ENCODE results near the gene PTPRJ.
A peak's percentile ranks its signal among the peaks of the same experiment; 100 is the strongest.

Gene PTPRJ

DNA sequence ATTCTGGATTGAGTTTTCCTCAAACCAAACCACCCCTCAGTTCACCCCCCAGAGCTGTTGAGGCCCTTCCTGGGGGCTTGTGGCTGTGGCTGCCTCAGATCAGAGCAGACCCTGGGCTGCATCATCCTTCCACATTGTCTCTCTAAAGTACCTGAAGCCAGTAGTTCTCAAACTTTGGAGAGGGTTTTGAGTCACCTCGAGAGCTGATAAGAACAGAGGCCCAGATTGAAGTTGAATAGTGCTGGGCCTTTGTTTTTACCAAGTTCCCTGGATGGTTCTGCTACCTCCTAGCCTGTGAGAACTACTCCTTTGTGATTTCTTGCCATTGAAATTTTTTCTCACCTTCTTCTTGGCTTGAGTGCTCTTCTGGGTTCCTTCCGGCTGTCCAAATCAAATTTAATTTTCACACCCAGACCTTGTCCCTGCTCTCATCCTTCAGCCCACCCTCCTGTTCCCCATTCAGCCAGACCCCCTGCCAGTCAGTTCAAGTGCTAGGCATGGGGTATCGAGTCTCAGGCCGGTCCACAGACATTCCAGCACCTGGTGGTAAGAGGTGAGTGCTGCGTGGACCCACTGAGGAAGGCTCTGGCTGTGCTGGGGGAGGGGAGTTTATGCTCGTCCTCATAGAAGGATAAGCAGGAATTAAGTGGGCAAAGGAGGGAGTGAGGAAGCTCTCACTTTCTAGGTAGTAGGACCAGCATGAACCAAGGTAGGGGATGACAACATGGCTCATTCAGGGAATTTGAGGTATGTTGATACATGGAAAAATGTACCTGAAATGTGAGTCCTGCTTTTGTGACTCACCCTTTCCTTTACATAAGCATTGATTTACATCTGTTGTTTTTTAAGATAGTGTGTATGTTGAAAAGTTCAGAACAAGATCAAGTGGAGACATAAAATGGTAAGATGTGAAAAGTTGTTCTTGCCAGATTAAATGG is 116.5 kb downstream of the PTPRJ start:
- DNase-seq: no peak

DNA sequence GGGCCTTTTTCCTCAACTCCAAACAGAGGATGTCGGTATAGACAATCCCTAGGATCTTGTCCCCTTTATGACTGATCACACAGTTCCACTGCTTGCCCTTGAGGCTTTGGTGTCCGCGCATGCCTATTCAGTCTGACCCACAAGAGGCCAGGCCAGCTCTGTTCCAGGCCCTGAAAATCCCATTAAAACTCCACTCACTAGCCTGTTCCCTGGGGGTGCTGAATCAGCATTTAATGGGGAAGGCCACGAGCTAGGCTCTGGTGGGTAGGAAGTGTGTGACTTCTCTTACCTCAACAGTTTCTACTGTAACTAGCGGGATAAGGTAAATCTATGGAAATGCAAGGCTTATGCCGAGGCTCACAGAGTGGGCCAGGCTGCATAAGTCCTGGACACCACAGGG is 117.7 kb downstream of the PTPRJ start:
- no peak for DNase-seq

DNA sequence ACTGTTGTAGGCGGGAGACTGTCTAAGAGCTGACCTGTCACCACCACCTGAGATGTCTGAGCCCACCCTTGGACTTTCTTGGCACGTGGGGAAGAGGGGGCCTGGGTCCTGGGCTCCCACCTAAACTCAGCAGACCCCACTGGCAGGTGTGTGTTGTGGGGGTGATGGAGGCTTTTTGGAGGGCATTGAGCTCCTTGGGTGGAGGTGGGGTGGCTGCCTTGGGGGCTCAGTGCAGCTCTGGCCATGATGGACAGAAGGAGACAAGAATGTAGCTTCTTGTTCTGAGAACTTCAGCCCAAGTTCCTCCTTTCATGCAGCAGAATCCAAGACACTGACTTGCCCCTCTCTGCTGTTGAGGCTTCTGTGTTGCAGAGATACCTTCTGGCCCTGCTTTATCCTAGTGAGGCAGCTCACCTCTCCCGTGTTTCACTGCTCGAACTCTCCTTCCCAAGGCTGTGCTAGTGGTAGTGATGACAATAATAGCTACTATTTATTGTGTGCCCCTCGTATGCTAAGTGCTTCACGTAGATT is 119.6 kb downstream of the PTPRJ start:
- no peak for DNase-seq

DNA sequence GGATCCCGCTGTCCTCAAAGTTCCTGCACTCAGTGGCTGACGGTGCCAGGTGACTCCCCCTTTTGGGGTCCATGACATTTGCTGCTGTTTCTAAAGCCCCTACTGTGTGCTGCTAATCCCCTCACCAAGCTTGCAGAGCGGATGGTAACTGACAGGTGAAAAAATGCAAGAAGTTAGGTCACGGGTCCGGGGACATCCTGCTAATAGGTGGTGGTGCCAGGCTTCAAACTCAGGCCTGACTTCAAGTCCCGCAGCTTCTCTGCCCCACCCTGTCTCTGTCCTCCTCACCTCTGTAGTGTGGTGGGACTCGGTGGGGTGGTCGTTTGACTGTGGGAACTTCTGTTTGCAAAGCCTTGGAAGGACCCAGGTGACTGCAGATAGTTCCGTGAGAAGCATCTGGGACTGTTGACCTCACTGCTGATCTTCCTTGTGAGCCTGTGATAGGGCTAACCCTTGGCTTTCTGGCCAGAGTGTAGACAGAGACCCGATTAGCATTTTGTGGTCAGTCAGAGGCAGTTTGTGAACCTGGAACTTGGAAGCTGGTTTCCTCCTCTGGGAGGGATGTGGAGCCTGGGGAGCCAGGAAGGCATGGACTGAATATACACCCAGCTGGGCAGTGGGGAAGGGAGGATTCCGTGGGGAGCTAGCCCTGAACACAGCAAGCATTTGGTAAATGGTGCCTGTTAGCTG is 120.8 kb downstream of the PTPRJ start:
- DNase-seq: no peak

DNA sequence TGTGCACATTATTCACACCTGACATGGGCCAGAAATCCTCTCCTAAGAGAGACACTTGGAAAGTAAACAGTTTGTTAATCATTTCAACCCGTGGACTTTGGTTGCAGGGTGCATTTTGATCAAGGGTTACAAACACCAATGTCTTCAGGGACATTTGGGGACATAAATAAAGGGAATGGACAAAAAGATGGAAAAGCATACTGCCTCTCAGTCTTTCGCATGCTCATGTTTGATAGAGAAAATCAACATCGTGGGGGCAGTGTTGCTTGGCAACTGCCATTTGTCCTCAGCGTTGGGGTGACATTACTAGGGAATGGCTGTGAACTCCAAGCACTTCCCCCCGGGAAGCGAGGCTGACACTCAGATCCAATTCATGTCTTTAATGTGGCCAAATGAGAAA is 121.6 kb downstream of the PTPRJ start:
- DNase-seq: no peak

DNA sequence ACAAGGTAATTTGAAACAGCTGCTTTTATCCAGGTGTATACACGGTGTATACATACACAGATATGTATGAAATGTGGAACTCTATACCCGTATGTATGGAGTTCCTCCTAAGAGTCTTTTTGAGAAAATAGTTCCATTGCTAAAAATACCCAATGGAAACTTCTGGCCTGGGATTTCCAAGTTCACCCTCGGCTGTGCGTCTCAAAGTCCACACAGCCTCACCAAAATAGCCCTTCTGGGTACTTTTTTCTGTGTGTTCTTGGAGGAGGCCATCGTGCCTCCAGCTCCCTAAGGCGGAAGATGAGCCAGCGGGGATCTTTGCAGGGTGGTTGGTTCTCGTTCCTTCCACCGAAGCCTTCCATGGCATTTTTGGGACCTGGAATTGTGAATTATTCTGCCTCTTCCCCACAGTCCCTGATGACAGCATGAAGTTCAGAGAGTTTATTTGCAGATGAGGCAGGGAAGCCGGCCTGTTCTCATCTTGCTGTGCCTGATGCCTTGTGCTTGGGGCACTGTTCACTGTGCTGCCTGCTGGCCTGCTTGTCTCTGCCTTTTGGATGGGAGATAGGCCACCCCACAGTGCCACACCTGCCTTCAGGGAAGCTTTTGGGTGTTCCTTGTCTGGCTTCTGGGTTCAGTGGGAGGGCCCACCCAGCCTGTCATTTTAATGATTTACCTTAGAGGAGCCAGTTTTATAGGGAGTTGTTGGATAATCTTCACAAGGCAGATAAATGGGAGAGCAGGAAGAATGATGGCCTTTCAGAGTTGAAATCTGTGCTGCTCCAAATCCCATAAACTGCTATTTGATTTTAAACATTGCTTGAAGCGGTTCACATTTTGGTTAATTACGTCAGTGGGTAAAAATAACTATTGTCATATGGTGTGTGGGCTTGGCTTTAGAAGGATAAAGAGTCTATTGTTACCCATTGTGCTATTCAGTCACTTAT is 123.5 kb downstream of the PTPRJ start:
- DNase-seq: no peak

DNA sequence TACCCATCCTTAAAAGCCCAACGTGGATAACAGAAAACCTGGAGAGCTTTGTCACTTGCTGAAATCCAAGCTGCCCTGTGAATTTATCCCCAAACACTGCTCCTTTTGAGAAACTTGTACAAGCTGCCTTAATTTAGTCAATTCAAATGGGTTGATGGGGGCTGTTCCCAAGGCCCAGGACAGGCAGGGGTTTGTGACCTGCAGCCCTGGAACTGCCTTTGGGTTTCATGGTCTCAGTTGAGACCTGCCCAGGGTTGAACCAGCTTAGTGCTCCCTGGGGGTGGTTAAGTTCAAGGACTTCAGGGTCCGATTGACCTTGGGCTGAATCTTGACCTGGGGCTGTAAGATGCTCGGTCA is 124.2 kb downstream of the PTPRJ start:
- no peak for DNase-seq

DNA sequence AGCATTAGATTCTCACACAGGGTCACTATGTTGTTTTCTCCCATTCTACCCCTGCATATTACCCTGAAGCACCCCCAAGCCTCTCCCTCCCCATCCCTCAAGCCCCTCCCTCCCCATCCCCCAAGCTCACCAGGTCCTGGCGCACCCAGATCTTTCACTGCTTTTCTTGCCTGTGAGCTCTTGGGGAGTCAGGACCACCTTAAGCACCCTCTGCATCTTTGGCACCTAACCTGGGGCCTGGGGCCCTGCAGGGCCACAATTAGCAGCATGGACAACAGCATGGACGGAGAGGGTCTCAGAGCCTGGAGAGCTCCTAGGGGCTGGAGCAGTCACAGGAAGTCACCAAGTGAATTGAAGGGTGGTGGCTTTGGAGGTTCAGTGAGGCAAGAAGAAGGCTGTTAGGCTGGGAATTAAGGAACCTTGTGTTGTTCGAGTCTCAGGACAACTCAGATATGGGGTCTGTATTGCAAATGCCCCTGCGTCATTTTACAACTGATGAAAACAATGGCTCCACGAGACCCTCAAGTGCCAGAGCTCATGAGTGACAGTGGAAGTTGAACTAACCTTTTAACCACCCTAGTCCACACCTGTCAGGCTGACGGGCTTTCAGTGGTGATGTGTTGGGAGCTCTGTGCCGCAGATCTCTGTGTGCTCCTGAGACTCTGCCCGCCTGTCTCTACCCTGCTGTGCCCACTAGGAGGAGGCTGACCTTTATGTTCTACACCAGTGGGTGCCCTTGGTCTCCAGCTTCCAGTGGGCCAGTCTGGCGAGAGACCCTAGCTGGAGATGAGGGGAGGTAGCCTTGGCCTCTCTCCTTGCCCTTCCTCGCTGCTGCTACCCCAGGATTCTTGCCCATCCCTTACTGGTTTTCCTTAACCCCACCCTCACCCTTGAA is 125.0 kb downstream of the PTPRJ start:
- DNase-seq: no peak

DNA sequence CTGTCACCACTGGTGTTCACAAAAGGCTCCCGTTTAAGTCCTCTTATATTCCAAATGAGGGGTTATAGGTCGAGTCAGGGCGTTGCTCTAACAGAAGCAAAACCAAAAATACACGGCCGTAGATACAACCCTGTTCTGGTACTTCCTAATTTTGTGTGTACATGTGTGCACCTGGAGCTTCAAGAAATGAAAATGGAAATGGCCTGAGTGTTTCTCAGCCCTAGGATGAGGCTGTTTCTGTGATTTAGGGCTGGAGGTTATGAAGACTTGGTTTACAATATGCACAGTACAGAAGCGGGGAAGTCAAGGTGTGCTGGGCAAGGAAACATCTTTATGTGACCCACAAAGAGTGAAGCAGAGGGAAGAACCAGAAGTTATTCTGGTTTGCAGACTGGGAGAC is 125.8 kb downstream of the PTPRJ start:
- no peak for DNase-seq

DNA sequence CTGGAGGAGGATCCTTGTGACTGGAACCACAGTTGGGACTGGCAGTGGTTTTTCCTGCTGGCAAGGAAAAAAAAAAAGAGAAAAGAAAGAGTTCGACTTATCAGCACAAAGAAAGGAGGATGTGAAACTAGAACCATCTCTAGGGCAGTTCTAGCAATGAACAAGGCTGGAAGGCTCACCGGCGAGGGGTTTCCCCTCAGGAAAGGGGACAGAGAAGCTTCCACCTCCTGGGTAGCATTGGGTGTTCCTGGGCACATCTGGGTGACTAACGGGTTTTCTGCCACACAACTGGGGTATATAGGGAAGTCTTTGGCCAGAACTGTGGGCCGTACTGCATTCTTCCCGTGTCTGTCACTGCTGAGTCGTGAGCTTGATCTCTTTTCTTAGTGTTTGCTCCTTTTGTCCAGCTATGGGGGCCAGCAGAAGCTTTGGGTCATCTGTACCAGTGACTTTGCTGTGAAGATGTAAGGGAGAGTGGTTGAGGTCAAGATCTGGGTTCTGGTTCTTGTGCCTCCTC is 126.9 kb downstream of the PTPRJ start:
- DNase-seq: no peak

DNA sequence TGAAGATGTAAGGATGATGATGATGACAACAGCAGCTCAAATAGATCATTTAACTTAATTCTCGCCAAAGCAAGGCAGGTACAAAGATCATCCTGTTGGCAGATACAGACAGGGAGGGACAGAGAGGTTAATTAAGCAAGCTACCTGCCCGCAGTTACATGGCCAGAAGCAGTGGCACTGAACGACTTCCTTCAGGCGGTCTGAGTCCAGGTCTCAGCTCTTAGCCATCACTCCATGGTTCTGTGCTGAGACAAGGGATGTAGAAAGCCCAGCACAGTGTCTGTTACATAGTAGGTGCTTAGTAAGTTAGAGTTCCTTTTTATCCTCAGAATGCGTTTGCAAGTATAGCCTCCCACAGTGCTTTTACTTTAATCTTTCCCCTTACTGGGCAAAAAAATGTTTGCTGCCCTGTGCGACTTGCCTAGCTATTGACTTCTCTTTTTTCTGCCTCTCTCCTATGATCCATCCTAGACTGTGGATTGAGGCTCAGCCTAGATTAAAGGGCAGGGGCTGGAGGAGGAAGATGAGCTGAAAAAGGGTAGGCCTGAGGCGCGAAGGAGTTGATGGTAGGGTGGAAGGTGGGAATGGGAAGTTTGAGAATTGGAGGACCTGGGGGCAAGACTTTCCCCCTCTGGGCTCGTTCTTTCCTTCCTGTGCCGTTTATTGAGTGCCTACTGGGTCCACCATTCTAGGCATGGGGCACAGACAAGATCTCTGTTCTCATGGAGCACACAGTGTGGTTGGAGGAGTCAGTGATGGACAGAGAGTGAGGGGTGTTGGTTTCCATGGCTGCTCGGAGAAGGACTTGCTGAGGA is 128.1 kb downstream of the PTPRJ start:
- no peak for DNase-seq

DNA sequence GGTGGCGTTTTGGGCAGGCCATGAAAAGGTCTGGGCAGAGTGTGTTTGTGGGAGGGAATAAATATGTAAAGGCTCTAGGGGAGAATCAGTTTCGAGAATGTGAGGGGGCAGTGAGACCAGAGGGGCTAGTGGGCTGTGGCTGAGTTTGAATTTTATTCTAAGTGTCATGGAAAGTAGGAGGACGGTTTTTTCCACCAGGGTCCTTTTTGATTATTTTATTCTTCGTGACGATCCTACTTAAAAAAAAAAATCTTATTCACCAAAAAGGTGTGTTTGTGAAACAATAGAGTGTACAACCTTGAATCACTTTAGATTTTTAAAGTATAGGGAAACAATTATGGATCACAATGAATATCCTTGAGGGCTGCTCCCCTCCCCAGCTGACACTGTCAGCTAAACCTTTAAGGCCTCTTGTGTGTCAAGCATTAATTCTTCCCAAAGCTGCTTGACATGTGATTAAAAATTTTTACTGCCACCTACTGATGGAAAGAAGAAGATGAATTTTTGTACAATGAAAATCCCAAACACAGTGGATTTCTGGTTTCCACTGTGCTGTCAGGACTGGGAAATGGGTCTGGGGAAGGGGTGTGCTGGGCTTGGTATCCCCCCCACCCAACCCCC is 128.8 kb downstream of the PTPRJ start:
- peak; percentile 80 for DNase-seq

DNA sequence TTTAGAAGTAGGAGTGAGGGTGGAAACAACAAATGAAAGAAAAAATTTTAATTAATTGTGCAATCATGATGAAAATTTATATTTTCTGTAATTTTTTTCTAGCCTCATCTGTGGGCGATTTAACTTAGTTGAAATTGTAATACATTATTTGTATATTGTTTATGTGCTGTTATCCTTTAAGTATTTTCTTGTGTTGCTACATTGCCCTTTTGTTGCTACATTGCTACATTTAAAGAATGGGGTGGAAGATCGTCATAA is 130.1 kb downstream of the PTPRJ start:
- DNase-seq: no peak

DNA sequence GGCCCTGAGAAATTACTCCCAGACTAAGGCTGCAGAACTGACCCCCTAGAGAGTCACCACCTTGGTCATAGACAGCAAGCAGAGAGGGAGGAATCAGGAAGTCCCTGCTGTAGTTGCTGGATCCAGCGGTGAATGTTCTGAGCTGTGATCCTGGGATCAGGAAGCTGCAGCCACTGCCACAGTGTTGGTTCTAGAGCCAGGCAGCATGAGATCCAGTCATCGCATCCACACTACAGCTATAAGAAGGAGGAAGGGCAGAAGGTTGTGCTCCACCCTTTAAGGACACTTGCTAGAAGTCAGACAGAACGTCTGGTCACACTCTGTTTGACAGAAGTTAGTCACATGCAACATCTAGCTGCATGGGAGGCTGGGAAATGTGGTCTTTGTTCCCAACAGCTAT is 131.5 kb downstream of the PTPRJ start:
- no peak for DNase-seq

DNA sequence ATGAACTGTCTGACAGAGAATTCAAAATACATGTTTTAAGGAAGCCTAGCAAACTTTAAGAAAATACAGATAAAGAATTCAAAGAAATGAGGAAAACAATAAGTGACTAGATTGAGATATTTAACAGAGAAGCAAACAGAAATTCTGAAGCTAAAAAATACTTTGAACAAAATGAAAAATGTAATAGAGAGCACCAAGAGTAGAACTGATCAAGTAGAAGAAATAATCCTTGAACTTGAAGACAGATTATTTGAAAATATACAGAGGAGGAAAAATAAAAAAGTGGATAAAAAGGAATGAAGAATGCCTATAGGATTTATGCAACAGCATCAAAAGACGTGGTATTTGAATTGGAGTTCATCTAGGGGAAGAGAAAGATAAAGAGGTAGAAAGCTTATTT is 134.4 kb downstream of the PTPRJ start:
- DNase-seq: no peak

DNA sequence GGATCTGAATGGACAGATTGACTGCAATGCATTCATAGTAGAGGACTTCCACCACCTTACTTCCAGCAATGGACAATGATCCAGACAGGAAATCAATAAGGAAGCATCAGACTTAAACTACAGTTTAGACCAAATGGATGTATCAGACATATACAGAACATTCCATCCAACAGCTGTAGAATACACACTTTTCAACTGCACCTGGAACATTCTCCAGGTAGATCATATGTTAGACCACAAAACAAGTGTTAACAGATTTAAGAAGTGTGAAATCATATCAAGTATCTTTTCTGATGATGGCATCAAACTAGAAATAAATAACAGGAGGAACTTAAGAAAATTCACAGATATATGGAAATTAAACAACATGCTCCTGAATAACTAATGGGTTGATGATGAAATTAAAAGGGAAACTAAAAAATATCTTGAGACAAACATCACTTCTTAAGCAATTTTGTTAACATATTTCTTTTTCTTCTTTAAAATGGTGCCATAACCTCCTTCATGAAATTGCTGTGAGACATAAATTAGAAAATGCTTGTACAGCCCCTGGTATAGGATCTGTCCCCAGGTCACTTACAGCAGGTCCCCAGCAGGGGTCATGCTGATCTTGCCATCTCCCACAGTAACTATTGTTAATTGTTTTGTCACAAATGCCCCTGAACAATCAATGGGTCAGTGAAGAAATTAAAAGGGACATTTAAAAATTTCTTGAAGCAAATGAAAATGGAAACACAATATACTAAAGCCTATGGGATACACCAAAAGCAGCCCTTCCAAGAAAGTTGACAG is 136.3 kb downstream of the PTPRJ start:
- DNase-seq: no peak

DNA sequence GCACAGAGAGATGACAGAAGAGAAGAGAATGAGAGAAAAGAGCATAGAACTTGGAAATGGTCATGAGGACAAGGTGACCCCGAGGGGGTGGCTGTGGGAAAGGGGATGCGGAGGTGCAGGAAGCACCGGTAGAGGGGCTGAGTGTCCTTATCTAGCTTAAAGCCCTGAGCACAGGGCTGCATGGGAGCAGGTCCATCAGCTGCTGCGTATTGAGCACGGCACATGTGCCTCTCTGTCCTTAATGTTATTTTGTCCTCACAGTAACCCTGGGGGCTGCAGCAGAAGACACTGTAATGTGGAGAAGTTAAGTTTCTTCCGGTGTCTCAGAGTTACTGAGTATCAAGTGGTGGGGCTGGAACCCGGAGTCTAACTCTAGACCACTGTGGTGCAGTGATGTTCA is 141.9 kb downstream of the PTPRJ start:
- no peak for DNase-seq

DNA sequence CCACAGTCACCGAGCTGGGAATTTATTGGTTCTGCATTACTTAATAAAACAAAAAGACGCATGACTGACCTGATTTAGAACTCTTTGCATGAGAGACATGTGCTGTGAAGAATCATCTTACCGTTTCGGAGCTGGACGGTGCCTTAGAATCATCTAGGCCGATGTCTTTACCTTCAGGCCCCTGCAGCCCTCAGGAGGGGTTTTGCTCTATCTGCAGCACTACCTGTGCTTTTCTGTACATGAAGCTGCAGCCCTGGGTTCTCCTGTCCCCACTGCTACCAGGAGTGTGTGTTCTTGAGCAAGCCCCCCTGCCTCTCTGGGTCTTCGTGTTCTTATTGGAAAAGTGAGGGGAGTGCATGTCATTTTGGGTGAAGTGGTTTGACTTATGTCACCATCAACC is 142.3 kb downstream of the PTPRJ start:
- no peak for DNase-seq

DNA sequence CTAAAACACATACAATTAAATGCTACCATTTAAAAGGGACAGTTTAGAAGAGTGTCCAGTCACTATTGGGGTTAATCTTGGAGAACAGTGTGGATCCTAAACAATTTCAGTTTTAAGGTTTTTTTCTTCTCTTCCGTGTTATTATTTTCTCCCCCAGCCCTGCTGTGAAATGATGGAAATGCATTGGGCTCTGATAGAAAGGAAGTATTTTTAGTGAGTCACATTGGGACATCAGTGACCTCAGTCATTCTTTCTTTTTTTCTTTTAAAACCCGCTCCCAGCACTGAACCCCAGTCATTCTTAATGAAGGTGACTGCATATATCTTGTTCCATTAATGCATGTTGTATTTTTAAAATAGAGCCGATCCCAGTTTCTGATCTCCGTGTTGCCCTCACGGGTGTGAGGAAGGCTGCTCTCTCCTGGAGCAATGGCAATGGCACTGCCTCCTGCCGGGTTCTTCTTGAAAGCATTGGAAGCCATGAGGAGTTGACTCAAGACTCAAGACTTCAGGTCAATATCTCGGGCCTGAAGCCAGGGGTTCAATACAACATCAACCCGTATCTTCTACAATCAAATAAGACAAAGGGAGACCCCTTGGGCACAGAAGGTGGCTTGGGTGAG is 143.0 kb downstream of the PTPRJ start:
- DNase-seq: no peak
